ENCODE data around the gene RRP15.

DNA sequence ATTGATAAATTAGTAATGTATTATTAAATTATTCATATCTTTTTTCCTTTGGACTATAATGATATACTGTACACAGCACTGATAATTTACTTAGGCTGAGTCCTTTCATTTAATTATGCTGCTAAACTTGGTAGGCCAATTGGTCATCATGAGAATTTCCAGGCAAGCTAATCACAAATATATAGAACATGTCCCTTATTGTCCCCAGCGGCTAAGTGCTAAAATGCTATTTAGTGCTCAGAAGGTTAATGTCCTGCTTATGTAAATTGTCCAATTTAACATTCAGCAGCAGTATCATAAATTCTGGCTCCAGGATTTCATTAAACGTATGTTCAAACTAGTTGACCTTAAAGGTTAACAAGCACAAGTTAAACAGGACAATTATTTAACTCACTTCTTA lies 30.0 kb upstream of the RRP15 start:
- TF ChIP-seq, protein P1, sequence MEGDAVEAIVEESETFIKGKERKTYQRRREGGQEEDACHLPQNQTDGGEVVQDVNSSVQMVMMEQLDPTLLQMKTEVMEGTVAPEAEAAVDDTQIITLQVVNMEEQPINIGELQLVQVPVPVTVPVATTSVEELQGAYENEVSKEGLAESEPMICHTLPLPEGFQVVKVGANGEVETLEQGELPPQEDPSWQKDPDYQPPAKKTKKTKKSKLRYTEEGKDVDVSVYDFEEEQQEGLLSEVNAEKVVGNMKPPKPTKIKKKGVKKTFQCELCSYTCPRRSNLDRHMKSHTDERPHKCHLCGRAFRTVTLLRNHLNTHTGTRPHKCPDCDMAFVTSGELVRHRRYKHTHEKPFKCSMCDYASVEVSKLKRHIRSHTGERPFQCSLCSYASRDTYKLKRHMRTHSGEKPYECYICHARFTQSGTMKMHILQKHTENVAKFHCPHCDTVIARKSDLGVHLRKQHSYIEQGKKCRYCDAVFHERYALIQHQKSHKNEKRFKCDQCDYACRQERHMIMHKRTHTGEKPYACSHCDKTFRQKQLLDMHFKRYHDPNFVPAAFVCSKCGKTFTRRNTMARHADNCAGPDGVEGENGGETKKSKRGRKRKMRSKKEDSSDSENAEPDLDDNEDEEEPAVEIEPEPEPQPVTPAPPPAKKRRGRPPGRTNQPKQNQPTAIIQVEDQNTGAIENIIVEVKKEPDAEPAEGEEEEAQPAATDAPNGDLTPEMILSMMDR (conservative IDR thresholded peaks at IDR 0.05) = no peak
- TF ChIP-seq ZFX (IDR thresholded peaks at IDR 0.05) = no peak
